H9 (cell line): ENCODE measurements around the gene AGR3. TPM values are rescaled to one million over a fixed set of nuclear protein-coding genes. Genes with fewer than 3 reads are reported as not detected.

Source experiments
- DNase-seq: peaks from one replicate; pipeline ENCODE4 v3.0.0-alpha.2; 2017
- H2AFZ ChIP-seq: one replicate; pipeline ENCODE4 v1.6.1; 2013; ENCODE audit warnings: mild to moderate bottlenecking, low read length, control low read depth, moderate library complexity
- H2AK5ac ChIP-seq: 2 replicates; pipeline ENCODE4 v1.6.1; 2013; ENCODE audit warnings: low read length, control low read depth, mixed read lengths; ENCODE audit not compliant: insufficient read length
- H2BK120ac ChIP-seq: one replicate; pipeline ENCODE4 v1.6.1; 2013; ENCODE audit warnings: low read depth, mild to moderate bottlenecking, low read length, control low read depth, inconsistent platforms; ENCODE audit not compliant: poor library complexity, severe bottlenecking
- H2BK12ac ChIP-seq: 2 replicates; pipeline ENCODE4 v1.6.1; 2013; ENCODE audit warnings: low read length, control low read depth, mixed read lengths, low read depth; ENCODE audit not compliant: insufficient read length
- H2BK15ac ChIP-seq: 2 replicates; pipeline ENCODE4 v1.6.1; 2013; ENCODE audit warnings: low read depth, low read length, control low read depth
- H2BK20ac ChIP-seq: one replicate; pipeline ENCODE4 v1.6.1; 2013; ENCODE audit warnings: low read depth, mild to moderate bottlenecking, low read length, control low read depth, inconsistent platforms; ENCODE audit not compliant: poor library complexity, severe bottlenecking
- H2BK5ac ChIP-seq: 2 replicates; pipeline ENCODE4 v1.6.1; 2013; ENCODE audit warnings: low read length, control low read depth, mixed read lengths; ENCODE audit not compliant: insufficient read length
- H3K14ac ChIP-seq: 2 replicates; pipeline ENCODE4 v1.6.1; 2013; ENCODE audit warnings: low read length, control low read depth; ENCODE audit not compliant: insufficient read depth
- H3K18ac ChIP-seq: 2 replicates; pipeline ENCODE4 v1.6.1; 2013; ENCODE audit warnings: low read depth, mild to moderate bottlenecking, mixed read lengths, low read length, control low read depth; ENCODE audit not compliant: insufficient read length
- H3K23ac ChIP-seq: 2 replicates; pipeline ENCODE4 v1.6.1; 2013; ENCODE audit warnings: low read length, control low read depth, mixed read lengths, low read depth; ENCODE audit not compliant: insufficient read length
- H3K23me2 ChIP-seq: 2 replicates; pipeline ENCODE4 v1.6.1; 2013; ENCODE audit warnings: low read depth, mild to moderate bottlenecking, mixed read lengths, low read length, control low read depth; ENCODE audit not compliant: insufficient read length, poor library complexity, severe bottlenecking
- H3K27ac ChIP-seq: 2 replicates; pipeline ENCODE4 v1.5.1; 2013; ENCODE audit warnings: low read length, control low read depth, mixed read lengths, low read depth; ENCODE audit not compliant: insufficient read length
- H3K27me3 ChIP-seq: 2 replicates; pipeline ENCODE4 v1.6.1; 2013; ENCODE audit warnings: low read length, control low read depth, inconsistent platforms; ENCODE audit not compliant: insufficient read depth
- H3K4ac ChIP-seq: 2 replicates; pipeline ENCODE4 v1.6.1; 2013; ENCODE audit warnings: low read depth, mild to moderate bottlenecking, control low read depth, inconsistent platforms, low read length, moderate library complexity
- H3K4me1 ChIP-seq: 2 replicates; pipeline ENCODE4 v1.6.1; 2013; ENCODE audit warnings: low read length, control low read depth, inconsistent platforms; ENCODE audit not compliant: insufficient read depth
- H3K4me2 ChIP-seq: 2 replicates; pipeline ENCODE4 v1.6.1; 2013; ENCODE audit warnings: low read length, control low read depth, mixed read lengths; ENCODE audit not compliant: insufficient read length, insufficient read depth
- H3K56ac ChIP-seq: 2 replicates; pipeline ENCODE4 v1.6.1; 2013; ENCODE audit warnings: low read depth, mild to moderate bottlenecking, mixed read lengths, low read length, control low read depth; ENCODE audit not compliant: insufficient read length
- H3K79me1 ChIP-seq: 2 replicates; pipeline ENCODE4 v1.6.1; 2013; ENCODE audit warnings: low read depth, mild to moderate bottlenecking, moderate library complexity, low read length, control low read depth, inconsistent platforms; ENCODE audit not compliant: insufficient read depth, poor library complexity, severe bottlenecking
- H3K79me2 ChIP-seq: 2 replicates; pipeline ENCODE4 v1.6.1; 2013; ENCODE audit warnings: low read length, control low read depth, inconsistent platforms; ENCODE audit not compliant: insufficient read depth
- H3K9ac ChIP-seq: 2 replicates; pipeline ENCODE4 v1.6.1; 2013; ENCODE audit warnings: low read length, control low read depth, mixed read lengths; ENCODE audit not compliant: insufficient read length; ENCODE audit errors: extremely low read depth
- H3K9me3 ChIP-seq: one replicate; pipeline ENCODE4 v1.6.1; 2013; ENCODE audit warnings: low read depth, low read length, inconsistent platforms; ENCODE audit not compliant: control insufficient read depth
- H3T11ph ChIP-seq: one replicate; pipeline ENCODE4 v1.6.1; 2013; ENCODE audit warnings: mild to moderate bottlenecking, low read length, control low read depth, inconsistent platforms
- H4K20me1 ChIP-seq: one replicate; pipeline ENCODE4 v1.6.1; 2013; ENCODE audit not compliant: control insufficient read depth, insufficient read length, insufficient read depth
- H4K5ac ChIP-seq: 2 replicates; pipeline ENCODE4 v1.6.1; 2013; ENCODE audit warnings: low read depth, mild to moderate bottlenecking, mixed read lengths, low read length, control low read depth; ENCODE audit not compliant: insufficient read length
- H4K8ac ChIP-seq: replicated peaks from 2 replicates; pipeline ENCODE4 v1.6.1; 2013; ENCODE audit warnings: low read length, control low read depth, mixed read lengths, low read depth; ENCODE audit not compliant: insufficient read length
- H4K91ac ChIP-seq: 2 replicates; pipeline ENCODE4 v1.6.1; 2013; ENCODE audit warnings: low read depth, mild to moderate bottlenecking, moderate library complexity, mixed read lengths, low read length, control low read depth; ENCODE audit not compliant: insufficient read length
- H3K27ac Mint-ChIP-seq, 3 experiments: 2 replicates in 2 of 3; 3 replicates in 1 of 3; pipeline ENCODE4 v1.8.0; 2020 to 2021; ENCODE audit warnings: mixed read lengths in 3 of 3, mild to moderate bottlenecking in 1 of 3, moderate library complexity in 1 of 3
- H3K27me3 Mint-ChIP-seq: 2 replicates; pipeline ENCODE4 v1.8.0; 2021; ENCODE audit warnings: low read depth, mild to moderate bottlenecking, moderate library complexity, mixed read lengths
- H3K36me3 Mint-ChIP-seq, 3 experiments: 2 replicates in 2 of 3; 3 replicates in 1 of 3; pipeline ENCODE4 v1.8.0; 2020 to 2021; ENCODE audit warnings: low read depth in 3 of 3, mixed read lengths in 3 of 3; ENCODE audit not compliant: insufficient read depth in 1 of 3
- H3K4me1 Mint-ChIP-seq, 2 experiments: 2 replicates each; pipeline ENCODE4 v1.8.0; 2020; ENCODE audit warnings: mixed read lengths in 2 of 2
- H3K4me3 Mint-ChIP-seq, 2 experiments: 2 replicates in 1 of 2; 3 replicates in 1 of 2; pipeline ENCODE4 v1.8.0; 2020 to 2021; ENCODE audit warnings: mild to moderate bottlenecking in 2 of 2, mixed read lengths in 2 of 2, moderate library complexity in 1 of 2
- H3K9me3 Mint-ChIP-seq, 2 experiments: 2 replicates in 1 of 2; 3 replicates in 1 of 2; pipeline ENCODE4 v1.8.0; 2020; ENCODE audit warnings: mild to moderate bottlenecking in 2 of 2, mixed read lengths in 2 of 2, moderate library complexity in 1 of 2
- WGBS: extraction: QIAGEN DNeasy Blood & Tissue Kit; methylation state at CpG from one replicate; pipeline ENCODE4 v1.1.7; 2013; ENCODE audit warnings: missing lambda C conversion rate, low lambda C conversion rate, mixed read lengths; ENCODE audit not compliant: insufficient read length; ENCODE audit errors: extremely low coverage; 5-methylcytosine and 5-hydroxymethylcytosine counted together
- total RNA-seq: library from RNA; stranded (reverse); gene quantifications from 2 replicates; pipeline ENCODE4 v1.2.1, GENCODE V29; 2021
- TF ChIP-seq, protein P1 (sequence below): fragments of 200-600 bp; sonication (generic); conservative IDR thresholded peaks from 3 replicates; pipeline ENCODE4 v1.8.0; 2021; ENCODE audit warnings: antibody characterized with exemption, mild to moderate bottlenecking

The AGR3 gene
- total RNA-seq, 1 experiment from 2014 or later: not detected

DNA sequence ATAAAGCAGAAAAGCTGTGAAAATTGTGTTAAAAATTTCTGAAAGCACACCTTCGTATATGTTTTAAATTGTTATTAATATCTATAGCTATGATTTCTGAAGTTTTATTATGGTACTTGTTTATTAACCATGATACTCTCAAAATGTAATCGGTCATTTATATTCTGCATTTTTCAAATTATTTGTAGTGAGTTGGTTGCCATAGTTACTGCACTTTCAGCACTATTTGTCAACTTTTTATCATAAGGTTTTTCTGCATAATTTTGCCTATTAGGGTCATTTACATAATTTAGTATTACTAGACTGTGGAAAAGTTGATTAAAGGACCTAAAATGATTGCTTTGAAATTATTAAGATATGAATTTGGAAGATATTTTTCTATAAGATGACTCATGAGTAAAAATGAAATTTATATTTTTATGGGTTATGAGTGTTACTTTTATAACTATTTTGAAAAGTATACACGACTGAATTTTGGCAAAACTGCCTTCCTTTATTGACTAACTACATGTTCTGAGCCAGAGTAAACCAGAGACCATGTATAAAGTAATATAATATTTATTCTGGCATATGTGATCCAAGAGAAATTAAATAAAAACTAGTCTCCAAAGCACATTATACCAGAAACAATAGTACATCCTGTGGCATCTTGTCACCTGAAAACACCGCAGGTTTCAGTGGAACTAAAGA lies 69.1 kb downstream of the AGR3 start:
- Histone ChIP-seq H2AK5ac (no peak overlapping the region), H4K20me1 (no peaks in the 10 kb centered on the region), H3K4me1 (no peaks in the 10 kb centered on the region), H3K23ac (no peak overlapping the region), H4K8ac (no peak overlapping the region), H3K56ac (no peak overlapping the region), H3K79me1 (no peaks in the 10 kb centered on the region), H3K4ac (no peak overlapping the region), H2BK5ac (no peak overlapping the region), H2BK120ac (no peak overlapping the region), H3K9ac (no peak overlapping the region), H2BK20ac (no peak overlapping the region), H3K27ac (no peak overlapping the region), H2AFZ (no peak overlapping the region), H3T11ph (no peak overlapping the region), H3K27me3 (no peaks in the 10 kb centered on the region), H4K5ac (no peak overlapping the region), H3K79me2 (no peaks in the 10 kb centered on the region), H3K18ac (no peak overlapping the region), H3K23me2 (no peaks in the 10 kb centered on the region), H3K9me3 (no peaks in the 10 kb centered on the region), H2BK15ac (no peak overlapping the region), H3K14ac (no peak overlapping the region), H4K91ac (no peak overlapping the region), H2BK12ac (no peak overlapping the region), H3K4me2 (no peak overlapping the region)
- Mint-ChIP-seq H3K27ac (no peak overlapping the region), H3K9me3 (no peaks in the 10 kb centered on the region), H3K36me3 (no peaks in the 10 kb centered on the region), H3K4me1 (peaks cover 0 to 3% of the 10 kb centered on the region in 2 experiments; a peak in 1 of 4 replicates), H3K27me3 (no peaks in the 10 kb centered on the region), H3K4me3 (no peak overlapping the region)
- TF ChIP-seq, protein P1, sequence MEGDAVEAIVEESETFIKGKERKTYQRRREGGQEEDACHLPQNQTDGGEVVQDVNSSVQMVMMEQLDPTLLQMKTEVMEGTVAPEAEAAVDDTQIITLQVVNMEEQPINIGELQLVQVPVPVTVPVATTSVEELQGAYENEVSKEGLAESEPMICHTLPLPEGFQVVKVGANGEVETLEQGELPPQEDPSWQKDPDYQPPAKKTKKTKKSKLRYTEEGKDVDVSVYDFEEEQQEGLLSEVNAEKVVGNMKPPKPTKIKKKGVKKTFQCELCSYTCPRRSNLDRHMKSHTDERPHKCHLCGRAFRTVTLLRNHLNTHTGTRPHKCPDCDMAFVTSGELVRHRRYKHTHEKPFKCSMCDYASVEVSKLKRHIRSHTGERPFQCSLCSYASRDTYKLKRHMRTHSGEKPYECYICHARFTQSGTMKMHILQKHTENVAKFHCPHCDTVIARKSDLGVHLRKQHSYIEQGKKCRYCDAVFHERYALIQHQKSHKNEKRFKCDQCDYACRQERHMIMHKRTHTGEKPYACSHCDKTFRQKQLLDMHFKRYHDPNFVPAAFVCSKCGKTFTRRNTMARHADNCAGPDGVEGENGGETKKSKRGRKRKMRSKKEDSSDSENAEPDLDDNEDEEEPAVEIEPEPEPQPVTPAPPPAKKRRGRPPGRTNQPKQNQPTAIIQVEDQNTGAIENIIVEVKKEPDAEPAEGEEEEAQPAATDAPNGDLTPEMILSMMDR: no peak
- no peak for DNase-seq
- WGBS: no CpG with 5 or more reads among the region's 4 CpGs
